Stromal cell of bone marrow (primary cell): Measurements from ENCODE around the gene EBF4.
A peak's percentile ranks its signal among the peaks of the same experiment; 100 is the strongest.
"Not testable (repeated sequence)": the region's sequence is repeated elsewhere in the genome, so short reads cannot be mapped to it uniquely, and the experiment has no call there.

ENCODE experiments used
- DNase-seq: peaks from one replicate; pipeline ENCODE4 v3.0.0-alpha.2; 2012; ENCODE audit warnings: low read depth

Gene EBF4

DNA sequence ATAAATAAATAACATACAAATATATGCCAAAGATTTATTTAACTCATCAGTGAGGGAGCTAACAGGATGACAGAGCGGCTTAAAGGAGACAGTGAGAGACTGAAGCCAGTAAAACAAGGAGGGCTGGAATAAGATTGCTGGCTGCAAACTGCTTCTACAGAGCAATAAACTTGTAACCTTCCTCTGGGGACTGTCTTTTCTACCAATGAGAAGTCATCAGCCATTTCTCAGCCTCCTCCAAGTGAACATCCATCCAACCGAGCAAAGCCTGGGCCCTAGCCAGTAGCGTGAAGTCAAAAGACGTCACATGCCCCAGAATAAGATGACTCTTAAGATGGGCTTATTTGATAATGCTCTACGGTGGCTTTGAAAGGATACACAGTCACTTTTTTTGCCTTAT, 65.4 kb downstream of the EBF4 start:
- DNase-seq, result no peak

DNA sequence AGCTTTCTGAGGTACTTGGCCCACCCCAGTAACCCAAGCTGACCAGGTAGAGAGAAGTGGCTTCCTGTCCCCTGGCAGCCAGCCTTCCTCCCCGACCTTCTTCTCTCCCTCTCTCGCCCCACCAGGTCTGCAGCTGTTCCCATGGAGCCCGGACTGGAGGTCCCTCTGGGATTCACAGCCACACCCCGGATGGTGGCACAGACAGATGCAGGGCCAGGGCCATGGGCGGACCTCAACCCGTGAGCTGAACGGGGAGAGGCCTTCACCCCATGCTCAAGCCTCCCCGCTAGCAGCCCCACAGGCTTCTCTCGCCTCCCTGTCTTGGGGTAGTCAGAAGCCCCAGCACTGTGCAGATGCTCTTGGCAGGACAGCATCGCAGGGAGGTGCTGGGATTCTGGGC, 66.6 kb downstream of the EBF4 start:
- no peak for DNase-seq

DNA sequence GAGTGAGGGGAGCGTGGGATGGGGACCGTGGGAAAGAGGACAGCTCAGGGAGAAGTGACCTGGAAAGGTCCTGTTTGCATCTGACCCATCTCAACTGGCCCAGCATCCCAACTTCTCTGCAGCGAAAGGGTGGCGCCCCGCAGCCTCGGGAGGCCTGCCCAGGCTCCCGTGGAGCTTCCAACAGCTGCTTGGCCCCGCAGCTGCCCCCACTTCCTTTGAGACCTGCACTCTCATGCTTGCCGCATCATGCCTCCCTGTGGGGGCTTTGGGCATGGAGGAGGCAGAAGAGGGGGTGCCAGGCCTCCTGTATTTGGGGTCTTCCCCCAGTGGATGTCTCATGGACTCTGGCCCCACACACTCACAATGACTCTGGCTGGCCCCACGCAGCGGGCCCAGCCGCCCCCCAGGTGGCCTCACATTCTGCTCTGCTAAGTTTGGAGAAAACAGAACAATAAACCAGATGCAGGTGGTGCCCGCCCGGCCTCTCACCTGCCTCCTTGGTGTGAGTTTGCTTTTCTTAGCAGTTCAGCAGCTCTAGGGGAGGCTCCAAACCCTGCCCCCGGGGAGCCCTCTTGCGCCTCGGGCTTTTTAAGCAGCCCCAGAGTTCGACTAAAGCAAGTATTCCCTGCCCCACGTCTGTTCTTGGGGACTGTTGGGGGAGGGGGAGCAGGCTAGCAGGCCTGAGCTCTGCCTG, 67.2 kb downstream of the EBF4 start:
- no peak for DNase-seq

DNA sequence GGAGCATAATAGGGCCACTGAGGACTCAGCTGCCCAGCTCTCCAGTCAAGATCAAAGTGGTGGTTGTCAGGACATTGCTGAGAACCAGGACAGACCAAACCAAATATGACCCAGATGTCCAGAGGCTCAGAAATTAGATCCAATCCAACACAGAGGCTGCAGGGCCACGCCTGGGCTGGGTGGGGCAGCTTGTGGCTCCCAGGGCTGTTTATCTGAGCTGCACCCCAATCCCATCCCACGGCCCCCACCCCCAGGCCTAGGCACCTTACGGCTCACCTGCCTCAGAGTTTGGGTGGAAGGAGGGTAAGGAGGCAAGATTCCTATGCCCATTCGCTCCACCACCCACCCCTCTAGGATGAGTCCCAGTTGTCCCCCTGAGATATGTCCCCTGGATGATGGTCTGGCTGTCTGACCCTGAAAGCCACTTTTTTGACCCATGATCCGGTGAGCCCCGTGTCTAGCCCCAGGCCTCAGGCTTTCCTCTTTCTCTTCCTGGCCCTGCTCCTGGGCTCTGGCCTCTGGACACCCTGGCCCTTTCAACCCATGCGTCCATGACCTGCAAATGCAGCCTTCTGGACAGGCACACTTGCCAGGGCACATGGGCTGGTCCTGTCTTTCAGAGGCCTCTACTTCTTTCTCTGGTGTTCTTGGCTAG, 67.8 kb downstream of the EBF4 start:
- DNase-seq, result no peak

DNA sequence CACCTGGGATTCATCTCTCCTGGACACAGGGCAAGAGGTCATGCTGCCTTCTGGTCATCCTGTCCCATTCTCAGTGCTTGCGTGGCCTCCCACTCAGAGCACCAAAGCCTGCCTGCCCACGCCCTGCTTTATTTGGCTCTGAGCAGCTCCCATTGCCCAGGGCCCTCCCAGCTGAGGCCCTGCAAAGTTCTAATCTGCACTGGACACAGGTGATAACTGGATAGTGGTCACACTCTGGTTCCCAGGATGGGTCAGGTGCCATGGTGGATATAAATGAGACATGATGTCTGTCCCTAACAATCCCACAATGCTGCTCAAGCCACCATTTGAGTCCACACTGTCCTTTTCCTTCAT, 68.3 kb downstream of the EBF4 start:
- DNase-seq, result no peak

DNA sequence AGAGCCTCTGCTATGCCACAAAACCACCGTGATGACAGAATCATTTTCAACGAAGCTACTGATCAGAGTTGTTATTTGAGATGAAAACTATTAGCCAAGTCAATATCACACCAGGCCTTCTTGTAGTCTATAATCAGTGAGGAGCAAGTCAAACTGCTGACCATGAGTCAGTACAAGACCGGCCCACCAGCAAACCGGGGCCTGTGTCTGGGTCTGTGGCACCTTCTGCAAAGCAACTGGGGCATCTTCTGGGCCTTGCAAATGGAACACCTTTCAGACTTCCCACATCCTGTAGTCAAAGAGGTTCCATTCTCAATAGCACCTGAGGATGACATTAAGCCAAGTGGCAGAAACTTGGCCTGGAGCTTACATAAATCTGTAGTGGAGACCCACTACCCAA, 69.3 kb downstream of the EBF4 start:
- no peak for DNase-seq

DNA sequence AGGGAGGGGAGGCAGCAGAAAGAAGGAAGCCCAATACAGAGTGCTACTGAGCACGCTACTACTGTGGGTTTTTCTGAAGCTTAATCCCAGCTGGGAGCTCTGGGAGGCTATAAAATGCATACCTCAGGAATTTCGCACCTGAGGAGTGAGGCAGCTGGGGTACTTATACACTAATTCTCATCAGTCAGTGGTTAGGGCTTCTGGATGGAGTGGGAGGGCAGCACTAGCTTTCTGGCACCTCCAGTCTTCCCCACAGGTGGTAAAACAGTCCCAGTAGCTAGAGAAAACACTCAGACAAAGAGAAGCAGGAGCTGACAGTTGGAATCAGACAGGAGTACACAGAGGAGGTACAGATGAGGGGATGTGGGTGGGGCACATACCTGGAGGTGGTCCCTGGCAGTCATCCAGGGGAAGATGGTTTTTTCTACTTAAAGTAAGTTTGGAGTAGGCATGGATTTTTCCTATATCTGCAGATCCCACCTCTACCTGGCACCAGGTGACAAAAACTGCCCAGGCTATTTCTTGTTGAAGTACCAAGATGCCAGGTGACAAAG, 70.1 kb downstream of the EBF4 start:
- no peak for DNase-seq

DNA sequence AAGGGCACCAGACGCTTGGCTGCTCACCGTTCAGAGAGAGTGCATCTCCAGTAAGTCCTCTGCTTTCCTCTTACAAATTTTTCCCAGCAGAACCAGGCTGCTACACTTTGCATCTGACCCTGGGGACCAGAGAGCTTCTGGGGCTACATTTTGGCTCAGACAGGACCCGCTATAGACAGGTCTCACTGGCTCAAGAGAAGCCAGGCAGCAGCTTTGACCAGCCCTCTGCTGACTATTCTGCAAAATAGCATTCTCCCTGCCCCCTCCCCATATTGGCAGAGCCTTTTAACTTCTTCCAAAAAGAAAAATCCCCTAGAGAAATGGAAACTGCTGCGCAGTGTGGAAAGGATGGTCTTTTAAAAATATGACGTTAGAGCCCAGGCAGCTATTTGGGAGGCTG, 70.6 kb downstream of the EBF4 start:
- DNase-seq, result no peak

DNA sequence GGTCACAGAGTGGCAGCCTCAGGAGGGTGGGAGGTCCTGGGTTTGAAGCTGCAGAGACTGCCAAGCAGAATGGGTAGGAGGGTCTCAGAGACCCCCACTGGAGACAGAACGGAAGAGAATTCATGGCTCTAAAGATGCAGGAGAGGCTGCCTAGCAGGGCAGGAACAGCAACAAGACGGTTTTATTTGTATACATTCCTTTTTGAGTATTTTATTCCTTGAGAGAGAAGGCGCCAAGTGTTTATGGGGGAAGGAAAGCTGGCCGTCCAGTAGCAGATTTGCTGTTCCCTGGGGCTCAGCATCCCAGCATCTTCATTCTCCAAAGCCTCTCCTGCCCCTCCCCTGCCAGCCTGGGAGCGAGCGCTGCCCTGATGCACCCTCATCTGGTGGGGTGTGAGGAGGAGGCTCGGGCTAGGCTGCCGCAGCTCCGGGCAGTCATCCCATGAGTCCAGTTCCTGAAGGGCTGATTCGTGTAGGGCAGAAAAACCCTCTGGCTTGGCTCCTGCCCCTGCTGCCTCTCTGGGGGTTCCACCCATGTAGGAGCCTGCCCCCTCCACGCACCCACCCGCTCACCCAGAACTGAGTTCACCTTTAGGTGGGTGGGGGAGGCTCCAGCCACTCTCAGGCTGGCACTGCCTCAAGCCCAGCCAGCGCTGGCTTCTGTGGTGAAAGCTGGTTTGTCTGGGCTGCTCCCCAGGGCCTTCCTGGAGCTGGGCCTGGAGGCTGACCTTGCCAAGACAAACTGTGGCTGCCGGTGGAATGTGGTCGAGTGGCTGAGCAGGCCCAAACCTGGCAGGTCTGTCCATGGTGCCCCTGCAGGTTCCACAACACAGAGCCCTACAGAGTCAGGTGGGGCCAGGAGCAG, 75.4 kb downstream of the EBF4 start:
- peak; percentile 44 for DNase-seq

DNA sequence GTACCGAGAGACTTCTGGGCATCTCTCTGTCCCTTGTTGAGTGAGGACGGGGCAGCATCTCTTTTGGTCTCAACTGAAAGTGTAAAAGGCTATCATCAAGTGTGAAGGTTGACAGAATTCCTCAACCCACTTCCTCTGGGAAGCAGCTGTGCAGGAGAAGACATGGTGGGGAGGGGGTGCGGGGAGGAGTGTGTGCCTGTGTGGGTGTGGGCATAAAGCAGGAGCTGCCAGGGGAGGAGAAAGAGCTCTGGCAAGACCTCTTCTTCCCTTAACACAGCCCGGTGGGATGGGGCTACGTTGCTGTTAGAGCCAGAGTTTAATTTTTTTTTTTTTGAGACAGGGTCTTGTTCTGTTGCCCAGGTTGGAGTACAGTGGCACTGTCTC, 76.0 kb downstream of the EBF4 start:
- DNase-seq, result no peak

DNA sequence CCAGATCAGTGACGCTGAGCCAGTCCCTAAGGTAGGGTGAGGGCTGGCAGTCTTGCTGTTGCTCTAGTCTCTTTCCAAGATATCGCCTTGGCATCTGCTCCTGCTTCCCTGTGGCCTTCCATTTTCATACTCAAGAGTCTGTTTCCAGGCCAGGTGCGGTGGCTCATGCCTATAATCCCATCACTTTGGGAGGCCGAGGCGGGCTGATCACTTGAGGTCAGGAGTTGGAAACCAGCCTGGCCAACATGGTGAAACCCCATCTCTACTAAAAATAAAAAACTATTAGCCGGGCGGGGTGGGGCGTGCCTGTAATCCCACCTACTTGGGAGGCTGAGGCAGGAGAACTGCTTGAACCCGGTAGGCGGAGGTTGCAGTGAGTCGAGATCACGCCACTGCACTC, 77.5 kb downstream of the EBF4 start:
- DNase-seq, result not testable (repeated sequence)

DNA sequence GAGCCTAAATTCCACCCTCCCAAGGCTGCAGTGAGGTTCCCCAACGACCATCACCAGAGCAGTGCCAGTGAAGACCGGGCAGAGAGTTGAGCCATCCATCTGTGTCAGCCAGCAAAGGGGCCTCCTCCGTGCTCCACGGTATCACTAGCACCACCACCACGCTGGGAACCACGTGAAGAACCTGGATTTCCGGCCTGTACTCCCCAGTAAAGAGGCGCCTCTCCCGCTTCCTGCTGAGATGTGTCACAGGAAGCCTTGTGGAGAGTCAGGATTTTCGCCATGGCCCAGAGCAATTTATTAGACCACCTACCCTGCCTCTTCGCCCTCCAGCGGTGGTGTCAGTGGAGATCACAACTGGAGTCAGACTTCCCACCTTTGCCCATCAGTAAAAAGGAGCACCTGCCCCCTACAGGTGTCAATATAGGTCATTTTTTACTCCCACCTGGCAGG, 79.1 kb downstream of the EBF4 start:
- no peak for DNase-seq

DNA sequence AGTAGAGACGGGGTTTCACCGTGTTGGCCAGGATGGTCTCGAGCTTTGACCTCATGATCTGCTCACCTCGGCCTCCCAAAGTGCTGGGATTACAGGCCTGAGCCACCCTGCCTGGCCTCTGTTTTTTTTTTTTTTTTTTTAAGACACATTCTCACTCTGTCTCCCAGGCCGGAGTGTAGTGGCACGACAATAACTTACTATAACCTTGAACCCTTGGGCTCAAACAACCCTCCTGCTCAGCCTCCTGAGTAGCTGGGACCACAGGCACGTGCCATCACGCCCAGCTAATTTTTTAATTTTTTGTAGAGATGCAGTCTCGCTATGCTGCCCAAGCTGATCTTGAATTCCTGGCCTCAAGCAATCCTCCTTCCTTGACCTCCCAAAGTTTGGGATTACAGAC, 81.2 kb downstream of the EBF4 start:
- no peak for DNase-seq

DNA sequence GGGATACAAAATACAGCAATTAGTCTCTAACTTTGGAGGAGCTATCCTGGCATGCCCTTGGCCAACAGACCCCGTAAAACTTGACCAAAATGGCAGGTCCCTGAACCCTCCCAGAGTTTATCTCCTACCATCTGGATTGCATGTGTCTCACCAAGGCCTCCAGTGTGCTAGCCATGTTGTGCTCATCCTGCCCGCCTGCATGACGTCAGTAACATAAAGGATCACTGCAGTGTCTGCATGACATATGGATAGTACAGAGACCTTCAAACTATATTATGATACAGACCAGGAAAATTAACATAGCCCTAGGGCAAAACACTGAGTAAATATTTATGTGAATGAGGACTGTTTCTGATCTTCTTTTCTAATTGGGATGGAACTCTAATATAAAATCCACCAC, 82.6 kb downstream of the EBF4 start:
- DNase-seq, result no peak

DNA sequence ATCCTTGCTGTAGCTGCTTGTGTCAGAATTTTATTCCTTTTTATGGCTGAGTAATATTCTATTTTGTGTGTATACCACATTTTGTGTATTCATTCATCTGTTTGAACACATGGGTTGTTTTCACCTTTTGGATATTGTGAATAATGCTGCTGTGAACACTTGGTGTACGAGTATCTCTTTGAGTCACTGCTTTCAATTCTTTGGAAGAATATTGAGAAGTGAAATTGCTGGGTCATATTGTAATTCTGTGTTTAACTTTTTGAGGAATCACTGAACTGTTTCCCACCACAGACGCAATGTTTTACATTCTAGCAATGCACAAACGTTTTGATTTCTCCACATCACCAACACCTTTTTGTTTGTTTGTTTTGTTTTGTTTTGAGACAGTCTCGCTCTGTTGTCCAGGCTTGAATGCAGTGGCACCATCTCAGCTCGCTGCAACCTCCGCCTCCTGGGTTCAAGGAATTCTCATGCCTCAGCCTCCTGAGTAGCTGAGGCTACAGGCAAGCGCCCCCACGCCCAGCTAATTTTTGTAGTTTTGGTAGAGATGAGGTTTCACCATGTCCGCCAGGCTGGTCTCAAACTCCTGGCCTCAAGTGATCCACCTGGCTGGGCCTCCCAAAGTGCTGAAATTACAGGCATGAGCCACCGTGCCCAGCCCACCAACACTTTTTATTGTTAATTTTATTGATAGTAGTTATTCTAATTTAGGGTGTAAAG, 86.2 kb downstream of the EBF4 start:
- DNase-seq, result no peak

DNA sequence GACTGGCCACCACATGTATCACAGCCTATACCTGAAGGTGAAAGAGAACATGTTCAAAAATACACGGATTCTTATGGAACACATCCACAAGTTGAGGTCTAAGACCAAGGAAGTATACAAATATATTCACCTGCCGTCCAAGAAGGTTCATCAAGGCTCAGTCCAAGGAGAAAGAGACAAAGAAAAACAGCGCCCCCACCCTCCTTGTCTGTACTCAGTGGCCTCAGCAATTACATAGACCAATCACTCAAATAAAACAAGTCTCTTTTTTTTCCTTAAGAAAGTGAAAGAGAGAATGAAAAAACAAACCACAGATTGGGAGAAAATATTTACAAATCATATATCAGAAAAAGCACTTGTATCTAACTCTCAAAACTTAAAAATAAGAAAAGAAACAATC, 88.4 kb downstream of the EBF4 start:
- no peak for DNase-seq

DNA sequence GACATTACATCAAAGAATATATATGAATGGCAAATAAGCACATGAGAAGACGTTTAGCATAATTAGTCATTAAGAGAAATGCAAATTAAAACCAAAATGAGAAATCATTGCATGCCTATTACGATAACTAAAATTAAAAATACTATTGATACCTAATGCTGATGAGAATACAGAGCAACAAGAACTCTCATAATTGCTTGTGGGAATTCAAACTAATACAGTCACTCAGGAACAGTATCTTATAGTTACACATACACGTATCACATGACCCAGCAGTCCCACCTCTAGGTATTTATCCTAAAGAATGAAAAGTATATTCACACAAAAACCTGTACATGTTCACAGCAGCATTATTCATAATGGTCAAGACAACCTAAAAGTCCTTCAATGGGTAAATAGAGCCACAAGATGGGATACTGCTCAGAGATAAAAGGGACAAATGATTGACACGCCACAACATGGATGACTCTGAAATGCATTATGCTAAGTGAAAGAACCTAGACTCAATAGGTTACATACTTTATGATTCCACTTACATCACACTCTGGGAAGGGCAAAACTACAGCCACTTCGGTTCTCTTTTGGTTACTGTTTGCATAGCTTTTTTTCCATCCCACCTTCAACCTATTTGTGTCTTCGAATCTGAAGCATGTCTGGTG, 91.5 kb downstream of the EBF4 start:
- DNase-seq, result no peak

DNA sequence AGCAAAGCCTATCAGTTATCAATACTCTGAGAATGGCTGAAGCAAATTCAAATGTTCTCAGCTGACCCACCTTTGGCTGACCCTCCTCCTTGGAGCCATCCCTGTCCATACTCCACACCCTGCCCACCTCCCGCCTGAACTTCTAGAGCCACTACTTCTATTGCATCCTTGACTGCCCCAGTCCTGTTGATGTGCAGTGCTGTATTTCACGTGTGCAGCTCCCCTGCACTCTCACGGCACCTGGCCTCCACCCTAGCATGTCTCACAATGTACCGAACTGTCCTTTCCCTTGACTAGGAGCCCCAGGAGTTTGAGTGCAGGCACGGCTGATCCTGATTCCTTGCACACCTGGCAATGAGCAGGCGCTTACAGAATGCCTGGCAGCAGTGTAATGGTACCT, 100.9 kb downstream of the EBF4 start:
- DNase-seq, result no peak

DNA sequence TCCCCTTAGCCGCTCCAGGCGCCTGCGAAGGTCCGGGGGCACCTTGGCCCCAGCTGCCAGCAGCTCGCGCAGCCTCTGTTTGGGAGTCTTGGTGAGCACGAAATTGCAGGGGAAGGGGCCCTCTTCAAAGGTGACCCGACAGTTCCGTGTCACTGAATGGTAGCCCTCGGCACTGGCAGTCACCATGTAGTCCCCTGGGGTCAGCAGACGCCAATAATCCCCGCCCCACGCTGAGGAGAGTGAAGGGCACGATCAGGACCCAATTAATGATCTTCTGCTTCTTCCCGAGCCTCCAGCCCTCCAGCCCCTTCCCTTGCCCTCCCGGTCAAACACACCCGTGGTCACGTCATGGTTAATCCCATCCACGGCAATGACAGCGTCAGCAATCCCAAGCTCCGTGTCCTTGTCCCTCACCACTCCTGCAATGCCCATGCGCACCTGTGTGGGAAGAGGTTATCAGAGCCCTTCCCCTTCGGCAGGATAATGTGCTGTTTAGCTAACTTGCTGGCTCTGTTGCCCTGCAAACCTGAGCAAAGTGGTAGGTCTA, 101.7 kb downstream of the EBF4 start:
- DNase-seq, result no peak

DNA sequence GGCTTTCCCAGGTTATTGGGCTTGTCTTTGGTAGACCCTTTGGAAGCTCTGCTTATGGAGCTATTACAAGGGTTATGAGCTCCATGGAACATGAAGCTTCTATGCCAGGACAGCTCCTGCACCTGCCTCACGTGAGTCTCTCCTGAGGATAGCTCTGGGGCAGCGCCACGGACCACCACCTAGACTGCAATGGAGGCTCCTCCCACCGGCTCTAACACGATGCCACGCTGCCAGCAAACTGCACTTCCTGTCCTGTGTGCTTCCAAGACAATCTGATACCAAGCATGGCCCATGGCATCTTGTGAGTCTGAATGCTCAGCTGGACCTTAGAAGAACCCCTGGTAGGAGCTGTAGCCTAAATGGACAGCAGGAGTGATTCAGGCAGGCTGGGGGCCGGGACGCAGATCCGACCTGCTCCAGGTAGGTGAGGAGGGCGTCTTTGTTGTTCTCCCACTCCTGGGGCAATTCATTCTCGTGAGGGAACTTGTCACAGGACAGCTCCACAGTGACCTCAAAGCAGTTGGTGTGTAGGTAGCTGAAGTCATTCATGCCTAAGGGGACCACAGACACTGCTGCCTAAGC, 102.4 kb downstream of the EBF4 start:
- DNase-seq, result no peak

DNA sequence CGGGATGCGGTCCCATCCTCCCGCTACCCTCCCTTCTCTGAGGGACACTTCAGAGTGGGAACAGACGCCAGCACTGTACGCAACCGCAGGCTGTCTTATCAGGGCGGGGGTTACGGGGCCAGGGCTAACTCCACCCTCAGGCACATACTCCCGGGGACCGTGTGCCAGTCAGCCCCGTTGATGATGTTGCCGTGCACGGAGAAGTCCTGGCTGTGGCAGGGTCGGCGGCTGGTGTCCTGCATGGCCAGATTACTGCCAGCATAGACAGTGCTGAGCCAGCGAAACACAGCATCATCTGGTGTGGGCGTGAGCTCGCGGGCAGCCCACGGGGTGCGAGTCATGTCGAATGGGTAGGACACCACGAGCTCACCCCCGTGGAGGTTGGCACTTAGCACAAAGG, 102.9 kb downstream of the EBF4 start:
- no peak for DNase-seq
